ENCODE results near the gene KRT84. TPM values are rescaled to one million over a fixed set of nuclear protein-coding genes. Genes with fewer than 3 reads are reported as not detected.
A peak's percentile ranks its signal among the peaks of the same experiment; 100 is the strongest.

Gene KRT84
- total RNA-seq, 1 donor: not detected

- Histone ChIP-seq H4K20me1 (ENCODE audit: insufficient read depth, low read length) (no peaks in the 10 kb centered on the region), H3K27ac (ENCODE audit: low read depth, low read length) (no peak within 1 kb of the TSS), H3K36me3 (ENCODE audit: insufficient read depth, low read length) (no peaks in the 10 kb centered on the region), H3K4me2 (ENCODE audit: insufficient read depth, low read length) (no peak within 1 kb of the TSS), H3K4me3 (ENCODE audit: insufficient read depth, low read length) (no peak within 1 kb of the TSS), H3K4me1 (ENCODE audit: insufficient read depth, low read length) (peaks cover 9% of the 10 kb centered on the region), H3K27me3 (ENCODE audit: insufficient read depth, low read length) (peaks cover 23% of the 10 kb centered on the region), H3K9me3 (ENCODE audit: low read depth, low read length) (no peaks in the 10 kb centered on the region), H2AFZ (ENCODE audit: low read length) (no peak within 1 kb of the TSS), H3K79me2 (ENCODE audit: insufficient read depth, low read length) (no peaks in the 10 kb centered on the region)
- TF ChIP-seq, protein P1, sequence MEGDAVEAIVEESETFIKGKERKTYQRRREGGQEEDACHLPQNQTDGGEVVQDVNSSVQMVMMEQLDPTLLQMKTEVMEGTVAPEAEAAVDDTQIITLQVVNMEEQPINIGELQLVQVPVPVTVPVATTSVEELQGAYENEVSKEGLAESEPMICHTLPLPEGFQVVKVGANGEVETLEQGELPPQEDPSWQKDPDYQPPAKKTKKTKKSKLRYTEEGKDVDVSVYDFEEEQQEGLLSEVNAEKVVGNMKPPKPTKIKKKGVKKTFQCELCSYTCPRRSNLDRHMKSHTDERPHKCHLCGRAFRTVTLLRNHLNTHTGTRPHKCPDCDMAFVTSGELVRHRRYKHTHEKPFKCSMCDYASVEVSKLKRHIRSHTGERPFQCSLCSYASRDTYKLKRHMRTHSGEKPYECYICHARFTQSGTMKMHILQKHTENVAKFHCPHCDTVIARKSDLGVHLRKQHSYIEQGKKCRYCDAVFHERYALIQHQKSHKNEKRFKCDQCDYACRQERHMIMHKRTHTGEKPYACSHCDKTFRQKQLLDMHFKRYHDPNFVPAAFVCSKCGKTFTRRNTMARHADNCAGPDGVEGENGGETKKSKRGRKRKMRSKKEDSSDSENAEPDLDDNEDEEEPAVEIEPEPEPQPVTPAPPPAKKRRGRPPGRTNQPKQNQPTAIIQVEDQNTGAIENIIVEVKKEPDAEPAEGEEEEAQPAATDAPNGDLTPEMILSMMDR (IDR thresholded peaks at IDR 0.05; ENCODE audit: extremely low read depth, low read depth, low read length): no peak
- DNase-seq (ENCODE audit: insufficient read length, low spot score, missing footprints): peak; percentile 50
Observed at GRCh38 chr12:52366738-52367485, 18.5 kb downstream of the KRT84 start, which contains the start of gene KRT85. KRT85 (minus strand) TSS chr12:52367481; CDS start chr12:52367405, 76 bp downstream.

- peak; percentile 63 for DNase-seq (ENCODE audit: insufficient read length, low spot score, missing footprints)
- H3K4me3 ChIP-seq (ENCODE audit: insufficient read depth, low read length): no peak overlapping the region
- H4K20me1 ChIP-seq (ENCODE audit: insufficient read depth, low read length): no peaks in the 10 kb centered on the region
- H3K4me2 ChIP-seq (ENCODE audit: insufficient read depth, low read length): no peak overlapping the region
- H3K9me3 ChIP-seq (ENCODE audit: low read depth, low read length): no peaks in the 10 kb centered on the region
- H2AFZ ChIP-seq (ENCODE audit: low read length): no peak overlapping the region
- H3K36me3 ChIP-seq (ENCODE audit: insufficient read depth, low read length): no peaks in the 10 kb centered on the region
- H3K27me3 ChIP-seq (ENCODE audit: insufficient read depth, low read length): peaks cover 26% of the 10 kb centered on the region
- H3K4me1 ChIP-seq (ENCODE audit: insufficient read depth, low read length): no peaks in the 10 kb centered on the region
- no peaks in the 10 kb centered on the region for H3K79me2 ChIP-seq (ENCODE audit: insufficient read depth, low read length)
- no peak overlapping the region for H3K27ac ChIP-seq (ENCODE audit: low read depth, low read length)
- TF ChIP-seq, protein P1 (IDR thresholded peaks at IDR 0.05; ENCODE audit: extremely low read depth, low read depth, low read length): no peak
Observed at GRCh38 chr12:52364901-52365489, 20.5 kb downstream of the KRT84 start.

- no peak overlapping the region for H3K4me3 ChIP-seq (ENCODE audit: insufficient read depth, low read length)
- no peaks in the 10 kb centered on the region for H3K36me3 ChIP-seq (ENCODE audit: insufficient read depth, low read length)
- no peaks in the 10 kb centered on the region for H4K20me1 ChIP-seq (ENCODE audit: insufficient read depth, low read length)
- peaks cover 26% of the 10 kb centered on the region for H3K27me3 ChIP-seq (ENCODE audit: insufficient read depth, low read length)
- H3K27ac ChIP-seq (ENCODE audit: low read depth, low read length): no peak overlapping the region
- no peaks in the 10 kb centered on the region for H3K4me1 ChIP-seq (ENCODE audit: insufficient read depth, low read length)
- H2AFZ ChIP-seq (ENCODE audit: low read length): no peak overlapping the region
- no peaks in the 10 kb centered on the region for H3K79me2 ChIP-seq (ENCODE audit: insufficient read depth, low read length)
- H3K9me3 ChIP-seq (ENCODE audit: low read depth, low read length): no peaks in the 10 kb centered on the region
- H3K4me2 ChIP-seq (ENCODE audit: insufficient read depth, low read length): no peak overlapping the region
- TF ChIP-seq, protein P1 (IDR thresholded peaks at IDR 0.05; ENCODE audit: extremely low read depth, low read depth, low read length): no peak
- peak; percentile 56 for DNase-seq (ENCODE audit: insufficient read length, low spot score, missing footprints)
Observed at GRCh38 chr12:52364061-52364460, 21.4 kb downstream of the KRT84 start.

DNA sequence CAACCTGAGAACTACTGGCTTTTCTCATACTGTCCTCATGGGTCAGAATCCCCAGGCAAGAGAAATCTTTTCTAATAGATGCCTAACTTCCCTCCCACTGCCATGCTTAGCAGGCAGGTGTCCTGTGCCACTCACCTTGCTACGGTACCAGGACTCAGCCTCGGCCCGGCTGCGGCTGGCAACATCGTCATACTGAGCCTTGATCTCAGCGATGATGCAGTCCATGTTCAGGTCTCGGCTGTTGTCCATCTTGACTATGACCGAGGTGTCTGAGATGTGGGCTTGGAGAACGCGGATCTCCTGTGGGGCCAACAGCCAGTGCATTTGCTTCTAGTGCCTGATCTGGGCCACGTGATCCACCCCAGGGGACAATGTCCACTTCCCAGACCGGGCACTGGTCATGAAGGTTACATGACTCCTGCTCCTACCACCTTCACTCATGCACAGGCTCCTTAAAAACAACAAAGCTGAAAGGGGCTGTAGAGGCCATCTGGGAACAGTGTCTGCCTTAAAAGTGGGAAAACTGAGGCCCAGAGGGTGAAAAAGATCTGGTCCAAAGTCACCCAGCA lies 22.3 kb downstream of the KRT84 start:
- H3K4me1 ChIP-seq (ENCODE audit: insufficient read depth, low read length): no peaks in the 10 kb centered on the region
- H3K9me3 ChIP-seq (ENCODE audit: low read depth, low read length): no peaks in the 10 kb centered on the region
- DNase-seq (ENCODE audit: insufficient read length, low spot score, missing footprints): peak; percentile 43
- no peak overlapping the region for H3K4me3 ChIP-seq (ENCODE audit: insufficient read depth, low read length)
- H2AFZ ChIP-seq (ENCODE audit: low read length): no peak overlapping the region
- no peaks in the 10 kb centered on the region for H4K20me1 ChIP-seq (ENCODE audit: insufficient read depth, low read length)
- no peaks in the 10 kb centered on the region for H3K36me3 ChIP-seq (ENCODE audit: insufficient read depth, low read length)
- no peak overlapping the region for H3K4me2 ChIP-seq (ENCODE audit: insufficient read depth, low read length)
- TF ChIP-seq, protein P1 (IDR thresholded peaks at IDR 0.05; ENCODE audit: extremely low read depth, low read depth, low read length): no peak
- H3K79me2 ChIP-seq (ENCODE audit: insufficient read depth, low read length): no peaks in the 10 kb centered on the region
- peaks cover 23% of the 10 kb centered on the region for H3K27me3 ChIP-seq (ENCODE audit: insufficient read depth, low read length)
- no peak overlapping the region for H3K27ac ChIP-seq (ENCODE audit: low read depth, low read length)
